ENCODE results near the gene CUEDC1. TPM values are rescaled to one million over a fixed set of nuclear protein-coding genes. Genes with fewer than 3 reads are reported as not detected.

The CUEDC1 gene
- total RNA-seq (14.9 TPM), polyA plus RNA-seq (57.1 TPM)

GRCh38 chr17:57955183-57955931, at the start of gene CUEDC1:
Gene CUEDC1 (minus strand): TSS chr17:57955412. CDS start chr17:57885564, 69,848 bp downstream.
- Histone ChIP-seq H3K4me1 (ENCODE audit: insufficient read depth) (no peaks in the 10 kb centered on the region), H3K4me3 (ENCODE audit: low read depth, low read length) (peak within 1 kb of the TSS; percentile 86), H3K36me3 (ENCODE audit: insufficient read depth) (no peaks in the 10 kb centered on the region), H3K27ac (ENCODE audit: low read depth) (peak within 1 kb of the TSS; percentile 84)
- DNase-seq (ENCODE audit: extremely low spot score): no peak
- WGBS: under 1% methylated on average over 79 of the region's 79 CpGs

- Histone ChIP-seq H3K36me3 (ENCODE audit: insufficient read depth) (peaks cover 6% of the 10 kb centered on the region), H3K4me1 (ENCODE audit: insufficient read depth) (no peaks in the 10 kb centered on the region), H3K4me3 (ENCODE audit: low read depth, low read length) (no peak overlapping the region), H3K27ac (ENCODE audit: low read depth) (no peak overlapping the region)
- no peak for DNase-seq (ENCODE audit: extremely low spot score)
- WGBS: 85% methylated on average over 3 of the region's 3 CpGs
Observed at GRCh38 chr17:58004060-58004459, 48.8 kb upstream of the CUEDC1 start.

GRCh38 chr17:58002973-58003372, 47.8 kb upstream of the CUEDC1 start:
- 87% methylated on average over 2 of the region's 2 CpGs for WGBS
- DNase-seq (ENCODE audit: extremely low spot score): no peak
- Histone ChIP-seq H3K27ac (ENCODE audit: low read depth) (no peak overlapping the region), H3K4me1 (ENCODE audit: insufficient read depth) (no peaks in the 10 kb centered on the region), H3K4me3 (ENCODE audit: low read depth, low read length) (no peak overlapping the region), H3K36me3 (ENCODE audit: insufficient read depth) (peaks cover 6% of the 10 kb centered on the region)

GRCh38 chr17:58002154-58002948, 47.1 kb upstream of the CUEDC1 start:
- H3K4me1 ChIP-seq (ENCODE audit: insufficient read depth): no peaks in the 10 kb centered on the region
- H3K36me3 ChIP-seq (ENCODE audit: insufficient read depth): peaks cover 6% of the 10 kb centered on the region
- no peak overlapping the region for H3K4me3 ChIP-seq (ENCODE audit: low read depth, low read length)
- H3K27ac ChIP-seq (ENCODE audit: low read depth): no peak overlapping the region
- DNase-seq (ENCODE audit: extremely low spot score): no peak
- 69% methylated on average over 4 of the region's 4 CpGs for WGBS

GRCh38 chr17:58001461-58002124, 46.4 kb upstream of the CUEDC1 start:
- H3K36me3 ChIP-seq (ENCODE audit: insufficient read depth): peaks cover 6% of the 10 kb centered on the region
- H3K4me3 ChIP-seq (ENCODE audit: low read depth, low read length): no peak overlapping the region
- WGBS: 28% methylated on average over 1 of the region's 1 CpG
- no peak for DNase-seq (ENCODE audit: extremely low spot score)
- no peaks in the 10 kb centered on the region for H3K4me1 ChIP-seq (ENCODE audit: insufficient read depth)
- H3K27ac ChIP-seq (ENCODE audit: low read depth): no peak overlapping the region

- 47% methylated on average over 1 of the region's 1 CpG for WGBS
- Histone ChIP-seq H3K4me1 (ENCODE audit: insufficient read depth) (no peaks in the 10 kb centered on the region), H3K27ac (ENCODE audit: low read depth) (no peak overlapping the region), H3K36me3 (ENCODE audit: insufficient read depth) (peaks cover 6% of the 10 kb centered on the region), H3K4me3 (ENCODE audit: low read depth, low read length) (no peak overlapping the region)
- DNase-seq (ENCODE audit: extremely low spot score): peak; percentile 76
Observed at GRCh38 chr17:57999496-58000017, 44.3 kb upstream of the CUEDC1 start.

GRCh38 chr17:57999010-57999495, 43.8 kb upstream of the CUEDC1 start:
- peaks cover 5% of the 10 kb centered on the region for H3K36me3 ChIP-seq (ENCODE audit: insufficient read depth)
- H3K4me1 ChIP-seq (ENCODE audit: insufficient read depth): peaks cover 2% of the 10 kb centered on the region
- H3K4me3 ChIP-seq (ENCODE audit: low read depth, low read length): no peak overlapping the region
- H3K27ac ChIP-seq (ENCODE audit: low read depth): no peak overlapping the region
- DNase-seq (ENCODE audit: extremely low spot score): no peak

GRCh38 chr17:57997085-57997809, 42.0 kb upstream of the CUEDC1 start:
- Histone ChIP-seq H3K36me3 (ENCODE audit: insufficient read depth) (no peaks in the 10 kb centered on the region), H3K4me1 (ENCODE audit: insufficient read depth) (peaks cover 2% of the 10 kb centered on the region), H3K27ac (ENCODE audit: low read depth) (no peak overlapping the region), H3K4me3 (ENCODE audit: low read depth, low read length) (no peak overlapping the region)
- DNase-seq (ENCODE audit: extremely low spot score): no peak
- 86% methylated on average over 3 of the region's 3 CpGs for WGBS

- DNase-seq (ENCODE audit: extremely low spot score): no peak
- no peaks in the 10 kb centered on the region for H3K36me3 ChIP-seq (ENCODE audit: insufficient read depth)
- no peak overlapping the region for H3K27ac ChIP-seq (ENCODE audit: low read depth)
- WGBS: 29% methylated on average over 4 of the region's 4 CpGs
- peaks cover 2% of the 10 kb centered on the region for H3K4me1 ChIP-seq (ENCODE audit: insufficient read depth)
- no peak overlapping the region for H3K4me3 ChIP-seq (ENCODE audit: low read depth, low read length)
Observed at GRCh38 chr17:57995076-57995956, 40.1 kb upstream of the CUEDC1 start.

- Histone ChIP-seq H3K27ac (ENCODE audit: low read depth) (no peak overlapping the region), H3K4me1 (ENCODE audit: insufficient read depth) (peaks cover 2% of the 10 kb centered on the region), H3K36me3 (ENCODE audit: insufficient read depth) (no peaks in the 10 kb centered on the region), H3K4me3 (ENCODE audit: low read depth, low read length) (no peak overlapping the region)
- DNase-seq (ENCODE audit: extremely low spot score): no peak
- 28% methylated on average over 2 of the region's 2 CpGs for WGBS
Observed at GRCh38 chr17:57994436-57994835, 39.2 kb upstream of the CUEDC1 start.

- H3K4me1 ChIP-seq (ENCODE audit: insufficient read depth): peaks cover 2% of the 10 kb centered on the region
- DNase-seq (ENCODE audit: extremely low spot score): no peak
- H3K36me3 ChIP-seq (ENCODE audit: insufficient read depth): no peaks in the 10 kb centered on the region
- H3K4me3 ChIP-seq (ENCODE audit: low read depth, low read length): no peak overlapping the region
- H3K27ac ChIP-seq (ENCODE audit: low read depth): peak overlapping the region; percentile 23
- 31% methylated on average over 3 of the region's 3 CpGs for WGBS
Observed at GRCh38 chr17:57993471-57994365, 38.5 kb upstream of the CUEDC1 start.

All from urinary bladder (tissue), 4 donors.